HG03575 (cell line): ENCODE measurements around the gene SLX9.

Experiments
- ATAC-seq: cut with Tn5 transposase; IDR thresholded peaks from one replicate; pipeline ENCODE4 v1.9.1; 2021; ENCODE audit not compliant: unreplicated experiment, insufficient number of reproducible peaks, low FRiP score; ENCODE audit errors: extremely low read depth

The SLX9 gene

DNA sequence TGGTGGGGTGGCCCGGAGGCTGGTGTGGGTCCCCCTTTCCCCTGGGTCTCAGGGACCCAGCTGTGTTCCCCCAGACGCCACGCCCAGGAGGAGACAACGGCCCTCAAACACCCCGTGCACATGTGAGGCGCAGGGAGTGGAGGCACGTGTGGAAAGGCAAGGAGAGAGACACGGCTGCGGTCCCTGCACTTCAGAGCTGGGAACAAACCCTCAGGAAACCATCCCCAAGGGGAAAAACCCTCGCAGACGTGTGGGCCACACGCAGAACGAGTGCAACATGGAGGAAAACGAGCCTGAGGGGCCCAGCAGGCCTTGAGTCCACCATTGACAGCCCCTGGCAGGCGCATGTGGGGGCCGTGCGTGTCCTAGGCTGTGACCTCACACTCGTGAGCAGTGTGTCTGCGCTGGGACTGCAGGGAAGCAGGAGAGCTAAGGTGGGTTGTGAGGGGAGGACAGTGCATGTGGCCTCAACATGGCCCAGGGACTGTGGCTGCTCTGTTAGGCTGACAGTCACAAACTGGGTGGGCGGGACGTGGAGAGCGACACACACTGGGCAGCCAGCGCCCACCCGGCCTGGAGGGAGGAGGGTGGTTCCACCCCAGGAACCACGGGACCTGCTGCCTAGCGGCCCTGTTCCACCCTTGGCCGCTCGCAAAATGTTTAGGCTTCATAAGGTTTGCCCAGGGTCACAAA is 39.1 kb upstream of the SLX9 start:
- ATAC-seq: no peak

DNA sequence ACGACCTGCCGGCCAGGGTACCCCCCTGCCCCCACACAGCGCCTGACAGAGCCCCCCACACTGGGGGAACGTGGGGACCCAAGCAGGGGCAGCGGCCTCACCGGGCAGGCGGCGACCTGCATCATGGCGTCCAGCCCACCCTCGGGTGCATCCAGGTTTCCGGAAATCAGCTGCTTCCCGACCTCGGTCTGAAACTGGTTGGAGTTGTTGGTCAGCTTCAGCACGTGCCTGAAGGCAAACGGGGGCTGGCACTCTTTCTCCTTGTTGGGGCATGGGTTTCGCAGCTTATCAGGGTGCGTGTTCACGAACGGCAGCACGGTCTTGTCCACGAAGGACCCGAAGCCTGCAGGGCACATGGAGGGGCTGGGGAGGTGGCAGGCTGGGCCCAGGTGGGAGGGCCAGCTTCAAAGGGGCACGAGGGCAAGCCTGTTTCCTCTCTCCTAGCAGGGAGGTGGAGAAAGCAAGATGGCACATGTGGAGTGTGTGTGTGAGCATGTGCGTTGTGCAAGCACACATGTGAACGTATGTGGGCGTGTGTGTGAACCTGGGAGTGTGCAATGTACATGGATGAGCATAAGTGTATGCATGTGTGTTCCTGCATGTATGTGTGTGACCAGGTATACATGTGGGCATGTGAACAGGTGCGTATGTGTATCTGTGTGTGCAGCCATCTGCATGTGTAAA is 38.3 kb upstream of the SLX9 start:
- no peak for ATAC-seq

GRCh38 chr21:44902268-44903049 is 37.4 kb upstream of the SLX9 start:
- ATAC-seq: no peak

DNA sequence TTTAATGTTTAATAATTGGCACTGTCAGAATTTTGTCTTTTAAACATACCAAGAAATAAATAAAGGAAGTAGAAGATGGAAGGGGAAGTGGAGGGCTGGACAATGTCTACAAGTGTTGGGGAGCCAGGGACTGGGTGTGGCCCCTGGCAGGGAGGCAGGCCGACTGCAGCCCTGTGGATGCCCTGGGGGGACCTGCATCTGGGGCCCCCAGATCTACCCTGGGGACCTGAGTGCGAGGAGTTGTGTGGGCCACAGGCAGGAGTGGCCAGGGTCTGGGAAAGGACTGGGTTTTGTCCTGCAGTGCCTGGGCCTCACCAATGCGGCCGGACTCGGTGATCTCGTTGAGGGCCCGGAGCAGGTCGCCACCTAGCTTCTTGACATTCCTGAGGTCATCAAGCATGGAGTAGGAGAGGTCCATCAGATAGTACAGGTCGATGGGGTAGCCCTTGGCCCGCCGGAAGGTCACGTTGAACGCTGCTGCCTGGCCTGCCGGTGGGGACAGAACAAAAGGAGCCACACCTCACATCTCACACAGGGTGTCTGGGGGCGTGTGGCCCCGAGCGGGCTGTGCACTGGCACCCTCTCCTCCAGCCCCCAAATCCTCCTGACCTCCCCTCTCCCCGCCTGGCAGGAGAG is 36.7 kb upstream of the SLX9 start:
- no peak for ATAC-seq

DNA sequence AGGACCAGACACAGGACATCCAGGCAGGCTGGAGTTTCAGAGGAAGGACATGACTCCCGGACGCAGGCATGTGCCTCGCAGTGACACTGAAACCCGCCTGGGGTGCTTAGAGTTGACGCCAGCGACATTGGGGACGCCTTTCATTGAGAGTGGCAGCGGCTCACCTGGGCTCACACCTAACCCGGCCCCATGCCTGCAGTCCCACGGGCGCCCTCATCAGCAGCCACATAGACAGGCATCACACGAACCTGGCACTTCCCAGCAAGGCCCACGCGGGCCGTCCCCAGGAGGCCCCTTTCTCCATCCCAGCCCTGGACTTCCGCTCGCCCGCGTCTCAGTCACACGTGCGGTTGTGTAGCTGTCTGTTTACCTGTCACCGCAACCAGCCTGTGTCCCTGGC is 36.1 kb upstream of the SLX9 start:
- ATAC-seq: no peak

- no peak for ATAC-seq
Measured at GRCh38 chr21:44904141-44904923, 35.5 kb upstream of the SLX9 start.

GRCh38 chr21:44905016-44905727 is 34.7 kb upstream of the SLX9 start:
- ATAC-seq: no peak

DNA sequence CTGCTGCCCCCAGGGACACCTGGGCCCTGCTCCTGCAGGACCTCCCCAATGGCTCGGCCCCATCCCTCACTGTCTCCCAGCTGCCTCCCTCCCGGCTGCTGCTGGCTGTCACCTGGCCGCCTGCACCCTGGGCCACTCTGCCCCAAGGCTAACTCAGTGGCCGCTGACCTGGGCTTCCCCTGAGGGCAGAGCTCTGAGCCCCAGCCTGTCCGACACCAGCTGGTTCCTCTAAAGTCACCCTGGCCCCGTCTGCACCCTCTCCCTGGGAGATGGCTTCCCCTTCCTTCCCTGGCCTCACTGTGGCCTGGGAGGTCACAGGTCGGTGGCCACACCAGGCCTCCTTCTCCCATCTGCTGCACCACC is 34.1 kb upstream of the SLX9 start:
- no peak for ATAC-seq

GRCh38 chr21:44907225-44907965 is 32.4 kb upstream of the SLX9 start:
- ATAC-seq: no peak

- ATAC-seq: no peak
Measured at GRCh38 chr21:44907966-44908895, 31.6 kb upstream of the SLX9 start.

DNA sequence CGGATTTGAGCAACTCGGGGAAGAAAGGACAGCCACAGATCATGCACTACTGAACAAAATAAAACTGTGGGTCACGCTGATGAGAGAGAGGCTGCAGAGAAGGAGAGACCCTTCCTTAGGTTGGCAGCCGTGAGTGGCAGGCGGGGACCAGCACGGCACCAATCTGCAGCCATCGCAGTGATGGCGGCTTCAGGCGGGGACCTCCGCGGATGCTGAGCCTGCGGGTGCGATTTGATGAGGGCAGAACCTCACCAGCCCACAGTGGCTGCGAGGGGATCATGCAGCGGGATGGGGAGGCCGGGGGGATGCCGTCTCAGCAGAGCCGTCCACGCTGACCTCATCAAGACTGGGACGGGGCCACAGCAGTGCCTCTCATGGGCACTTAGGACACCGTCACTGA is 30.9 kb upstream of the SLX9 start:
- no peak for ATAC-seq

DNA sequence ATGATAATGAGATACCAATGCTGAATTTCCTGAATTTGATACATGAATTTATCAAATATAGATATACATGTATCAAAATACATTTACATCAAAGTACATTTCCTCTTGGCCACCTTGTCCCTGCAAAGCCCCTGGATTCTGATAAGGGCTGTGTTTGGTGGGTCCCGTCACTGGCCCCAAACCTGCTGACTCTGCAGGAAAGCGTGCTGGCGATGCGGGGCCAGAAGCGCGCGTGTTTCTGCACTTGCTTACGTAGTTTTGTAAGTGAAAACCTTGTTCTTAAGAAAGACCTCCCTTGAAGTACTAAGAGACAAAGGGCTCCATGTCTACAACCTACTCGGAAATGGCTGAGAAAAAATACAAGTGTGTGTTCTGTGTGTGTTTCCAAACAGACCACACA is 30.1 kb upstream of the SLX9 start:
- ATAC-seq: no peak

- no peak for ATAC-seq
Measured at GRCh38 chr21:44910229-44911067, 29.4 kb upstream of the SLX9 start.

DNA sequence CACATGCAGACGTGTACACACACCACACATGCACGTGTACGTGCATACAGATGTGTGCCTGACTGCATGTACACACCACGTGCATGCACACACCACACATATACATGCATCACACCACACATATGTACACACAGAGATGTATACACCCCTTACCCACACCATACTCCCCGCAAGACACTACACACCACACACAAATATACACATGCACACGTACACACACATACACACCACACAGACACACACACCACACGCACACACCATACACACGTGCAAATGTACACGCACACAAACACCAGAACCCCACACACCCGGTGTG is 28.8 kb upstream of the SLX9 start:
- ATAC-seq: no peak

DNA sequence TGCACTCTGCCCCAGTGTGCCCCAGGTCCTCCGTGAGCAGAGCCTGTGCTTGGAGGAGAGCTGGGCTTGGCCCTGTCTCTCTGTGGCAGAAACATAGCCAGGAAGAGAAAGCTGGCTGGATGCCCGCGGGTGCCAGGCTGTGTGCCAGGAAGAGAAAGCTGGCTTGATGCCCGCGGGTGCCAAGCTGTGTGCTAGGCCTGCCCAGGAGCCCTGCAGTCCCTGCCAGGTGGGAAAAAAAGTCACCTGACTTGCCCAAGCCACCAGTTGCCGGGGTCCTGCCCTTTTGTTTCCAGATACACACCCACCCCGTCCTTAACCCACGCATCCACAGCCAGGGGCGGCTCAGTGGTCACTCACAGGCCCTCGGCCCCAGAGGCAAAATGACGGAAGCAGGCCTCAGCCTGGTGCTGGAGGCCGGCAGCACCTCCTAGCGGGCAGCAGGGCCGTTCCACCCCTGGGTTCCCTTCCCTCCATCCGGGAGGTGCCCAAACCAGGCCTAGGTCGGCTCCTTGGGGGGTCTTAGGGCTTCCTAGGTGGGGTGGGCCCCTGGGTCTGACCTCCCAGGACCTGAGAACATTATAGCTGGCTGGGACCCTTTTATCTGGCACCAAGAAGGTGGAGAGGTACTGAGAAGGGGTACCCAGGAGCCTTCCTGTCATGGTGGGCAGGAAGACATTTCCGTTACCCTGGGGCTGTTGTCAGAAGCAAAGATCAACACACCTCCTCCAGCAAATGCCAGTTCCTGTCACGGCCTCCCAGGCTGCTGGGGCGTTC is 28.3 kb upstream of the SLX9 start:
- no peak for ATAC-seq

- ATAC-seq: no peak
Measured at GRCh38 chr21:44912158-44912473, 27.7 kb upstream of the SLX9 start.
